ENCODE measurements around the gene PDK1.
A peak's percentile ranks its signal among the peaks of the same experiment; 100 is the strongest.
"Not testable (repeated sequence)": the region's sequence is repeated elsewhere in the genome, so short reads cannot be mapped to it uniquely, and the experiment has no call there.

The PDK1 gene

DNA sequence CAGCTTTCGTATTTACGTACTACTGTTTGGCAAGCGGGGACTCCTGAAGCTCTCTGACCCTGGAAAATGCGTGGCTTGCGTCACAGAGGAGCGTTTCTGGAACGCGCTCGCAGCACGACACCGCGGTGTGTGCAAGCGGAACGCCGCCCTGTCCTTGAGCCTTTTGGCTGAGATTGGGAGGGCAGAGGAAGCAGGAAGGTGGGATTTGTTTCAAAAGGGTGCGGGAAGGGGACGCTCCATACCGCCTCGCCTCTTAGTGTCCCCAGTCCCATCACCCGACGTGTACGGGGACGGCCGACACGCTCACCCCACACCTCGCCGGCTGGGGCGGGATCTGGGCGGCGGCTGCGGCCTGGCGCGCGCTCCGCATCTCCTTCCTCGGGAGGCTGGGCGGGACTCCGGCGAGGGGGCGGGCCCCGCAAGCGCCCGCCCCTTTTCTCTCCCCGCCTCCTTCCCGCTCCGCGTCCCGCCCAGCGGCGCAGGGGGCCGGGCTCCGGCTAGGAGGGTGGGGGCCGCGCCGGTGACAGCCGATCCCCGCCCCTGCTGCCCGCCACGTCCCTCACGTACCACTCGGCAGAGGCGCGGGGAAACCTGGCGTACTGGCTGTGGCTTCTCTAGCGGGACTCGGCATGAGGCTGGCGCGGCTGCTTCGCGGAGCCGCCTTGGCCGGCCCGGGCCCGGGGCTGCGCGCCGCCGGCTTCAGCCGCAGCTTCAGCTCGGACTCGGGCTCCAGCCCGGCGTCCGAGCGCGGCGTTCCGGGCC, at the start of gene PDK1:
TSS of gene PDK1 (plus strand) at position 569 of the 762 bp plus-strand sequence. CDS start at position 630, 61 bp downstream.
- peak; percentile 92 for DNase-seq

DNA sequence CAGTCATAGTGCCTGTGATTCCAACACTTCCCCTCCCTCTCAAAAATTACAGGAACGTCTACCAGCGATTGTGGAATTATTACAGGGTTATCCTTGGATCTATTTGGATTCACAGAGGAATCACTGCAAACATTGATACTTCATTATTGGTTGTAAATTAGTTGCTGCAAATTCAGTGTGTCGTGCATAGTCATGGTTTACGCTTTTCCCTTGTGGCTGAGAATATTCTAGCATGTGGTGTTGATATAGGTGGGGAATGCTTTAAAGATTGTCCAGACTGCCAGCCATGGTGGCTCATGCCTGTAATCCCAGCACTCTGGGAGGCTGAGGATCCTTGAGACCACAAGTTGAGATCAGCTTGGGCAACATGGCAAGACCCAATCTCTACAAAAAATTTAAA, 48.7 kb upstream of the PDK1 start:
- no peak for DNase-seq

DNA sequence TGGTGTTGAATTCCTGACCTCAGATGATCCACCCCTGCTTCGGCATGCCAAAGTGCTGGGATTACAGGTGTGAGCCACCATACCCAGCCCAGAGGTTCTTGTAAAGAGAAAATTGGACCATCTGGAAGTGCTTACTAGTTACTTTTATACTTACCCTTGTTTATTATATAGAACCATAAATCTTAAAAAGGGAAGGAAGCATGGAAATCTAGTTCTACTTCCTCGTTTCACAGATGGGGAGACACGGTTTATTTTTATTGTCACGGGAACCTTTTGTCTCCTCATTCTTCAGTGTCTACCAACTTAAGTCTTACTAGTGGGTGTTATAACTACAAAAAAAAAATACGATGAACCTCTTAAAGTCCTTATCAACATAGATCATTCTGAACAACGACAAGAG, 45.8 kb upstream of the PDK1 start:
- peak; percentile 23 for DNase-seq

DNA sequence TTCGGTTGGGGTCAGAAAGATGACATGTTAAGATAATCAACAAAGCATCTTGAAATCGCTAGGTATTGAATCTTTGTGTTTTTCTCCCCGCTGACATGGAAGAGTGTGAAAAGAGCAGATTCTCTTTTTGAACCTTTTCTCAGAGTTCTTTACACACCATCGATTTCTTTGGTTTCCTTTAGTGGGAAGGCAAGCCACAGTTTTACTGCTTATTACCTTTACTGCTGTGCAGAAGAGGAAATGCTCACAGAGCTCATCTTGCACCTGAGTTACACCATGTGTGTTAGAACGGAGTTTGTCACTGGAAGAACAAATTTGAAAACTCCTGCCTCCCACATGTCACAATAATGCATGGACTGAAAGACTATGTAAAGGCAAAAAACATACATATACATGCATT, 45.3 kb upstream of the PDK1 start:
- DNase-seq = no peak

DNA sequence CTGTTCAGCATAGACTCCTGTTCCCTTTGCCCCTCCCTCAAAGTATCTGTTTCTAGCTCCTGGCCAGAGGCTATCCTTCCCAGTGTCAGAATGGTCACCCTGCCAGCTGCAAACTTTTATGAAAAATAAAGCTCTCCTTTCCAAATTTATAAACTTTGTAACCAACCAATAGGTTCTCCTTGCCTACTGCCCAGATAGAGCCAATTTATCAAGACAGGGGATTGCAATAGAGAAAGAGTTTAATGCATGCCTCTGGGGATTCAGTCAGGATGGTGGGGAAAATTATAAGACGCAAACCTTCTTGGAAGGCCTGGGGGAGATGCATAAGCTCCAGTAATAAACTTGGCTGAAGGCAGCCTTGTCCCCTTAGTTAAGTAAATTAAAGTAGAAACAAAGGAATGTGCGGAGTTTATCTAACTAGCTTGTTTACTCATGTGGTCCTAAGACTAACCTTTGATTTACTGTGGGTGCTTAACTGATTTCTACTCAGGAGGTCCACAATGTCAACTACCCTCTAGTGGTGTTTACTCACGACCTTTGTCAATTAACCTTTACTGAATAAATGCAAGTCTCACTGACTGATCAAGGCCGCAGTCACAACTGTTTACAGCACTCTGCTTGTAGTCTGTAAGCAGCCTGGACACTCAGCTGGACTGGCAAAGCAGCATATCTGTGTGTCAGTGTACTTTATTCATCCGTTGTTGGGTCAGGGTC, 42.9 kb upstream of the PDK1 start:
- DNase-seq = peak; percentile 38

DNA sequence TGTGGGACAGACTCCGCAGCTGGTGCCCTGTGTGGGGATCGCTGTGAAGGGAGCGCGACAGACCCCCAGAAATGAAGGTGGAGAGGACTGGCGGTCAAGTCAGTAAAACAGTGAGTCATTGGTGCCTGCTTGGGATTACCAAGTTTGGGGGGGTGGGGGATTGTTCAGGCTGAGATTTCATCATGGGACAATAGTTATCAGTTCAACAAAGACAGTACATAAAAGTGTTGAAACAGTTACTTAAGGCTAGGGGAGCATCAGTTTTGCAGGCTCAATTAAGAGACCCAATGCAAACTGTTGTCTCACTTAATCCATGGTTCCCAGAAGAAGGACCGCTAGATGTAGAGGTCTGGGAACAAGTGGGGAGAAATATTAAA, 42.4 kb upstream of the PDK1 start:
- DNase-seq = no peak

DNA sequence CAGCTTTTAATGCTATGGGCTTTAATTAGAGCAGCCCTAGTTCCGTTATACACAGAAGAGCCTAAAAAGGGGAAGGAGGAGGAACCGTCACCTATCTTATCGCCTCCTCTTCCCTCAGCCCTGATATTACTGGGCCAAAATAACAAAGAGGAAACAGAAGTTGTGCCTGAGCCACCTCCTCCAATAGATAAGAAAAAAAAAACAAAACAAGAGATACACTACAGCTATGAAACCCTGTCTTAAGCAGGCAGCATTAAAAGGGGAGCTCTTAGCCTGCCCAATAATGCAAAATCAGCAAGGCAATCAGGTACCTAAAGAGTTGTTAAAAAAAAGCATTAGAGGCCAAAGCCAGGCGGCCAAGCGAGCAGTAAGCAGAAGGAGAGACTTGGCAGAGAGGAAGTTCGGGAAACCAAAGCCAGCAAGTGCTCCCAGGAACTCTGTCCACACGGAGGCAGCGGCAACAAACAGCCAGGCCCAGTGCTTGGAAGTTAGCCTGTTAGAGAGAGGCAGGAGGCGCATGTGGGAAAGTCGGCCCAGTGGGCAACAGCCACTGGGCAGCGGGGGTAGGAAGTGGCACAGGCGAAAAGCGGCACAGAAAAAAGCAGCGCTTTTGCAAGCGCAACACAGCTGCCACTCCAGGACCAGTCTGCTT, 41.8 kb upstream of the PDK1 start:
- peak; percentile 95 for DNase-seq

DNA sequence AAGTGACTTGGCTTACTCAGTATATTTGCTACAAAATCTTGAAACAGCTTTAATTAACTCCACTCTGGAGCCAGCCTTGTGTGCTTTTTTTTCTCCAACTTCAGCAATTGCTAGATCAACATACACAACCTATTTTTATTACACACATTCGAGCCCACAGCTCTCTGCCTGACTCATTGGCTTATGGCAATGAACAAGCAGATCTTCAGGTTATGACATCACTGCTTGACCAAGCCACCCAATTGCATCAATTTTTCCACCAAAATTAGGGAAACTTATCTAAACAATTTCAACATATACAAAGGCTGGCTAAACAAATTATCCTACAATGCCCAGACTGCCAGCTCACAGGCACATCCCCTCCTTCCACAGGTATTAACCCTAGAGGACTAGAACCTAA, 39.6 kb upstream of the PDK1 start:
- peak; percentile 61 for DNase-seq

DNA sequence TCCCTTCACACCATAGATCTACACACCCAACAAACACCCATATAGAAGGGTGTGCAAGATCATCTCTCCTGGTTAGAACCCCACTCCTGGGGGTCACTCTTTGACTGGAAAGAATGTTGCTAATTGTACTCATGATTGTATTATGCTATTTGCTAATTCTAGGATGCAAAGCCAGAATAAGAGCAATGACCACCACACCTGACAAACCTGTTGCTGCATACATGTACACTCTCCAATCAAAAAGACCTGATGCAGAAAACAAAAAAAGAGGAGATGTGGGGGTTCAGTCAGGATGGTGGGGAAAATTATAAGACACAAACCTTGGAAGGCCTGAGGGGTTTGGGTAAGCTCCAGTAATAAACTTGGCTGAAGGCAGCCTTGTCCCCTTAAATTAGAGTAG, 36.9 kb upstream of the PDK1 start:
- no peak for DNase-seq

DNA sequence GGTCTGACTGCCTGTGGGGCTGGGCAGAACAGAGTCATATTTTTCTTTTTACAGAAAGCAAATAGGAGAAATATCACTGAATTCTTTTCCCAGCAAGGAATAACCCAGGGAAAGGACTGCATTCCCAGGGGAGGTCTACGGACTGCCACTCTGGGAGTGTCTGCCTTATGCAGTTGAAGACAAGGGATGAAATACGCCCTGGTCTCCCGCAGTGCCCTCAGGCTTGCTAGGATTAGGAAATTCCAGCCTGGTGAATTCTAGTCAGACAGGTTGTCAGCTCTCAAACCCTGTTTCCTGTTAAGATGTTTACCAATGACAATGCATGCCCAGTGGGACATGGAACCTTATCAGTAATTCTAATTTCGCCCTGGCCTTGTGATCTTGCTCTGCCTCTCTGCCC, 30.3 kb upstream of the PDK1 start:
- no peak for DNase-seq

DNA sequence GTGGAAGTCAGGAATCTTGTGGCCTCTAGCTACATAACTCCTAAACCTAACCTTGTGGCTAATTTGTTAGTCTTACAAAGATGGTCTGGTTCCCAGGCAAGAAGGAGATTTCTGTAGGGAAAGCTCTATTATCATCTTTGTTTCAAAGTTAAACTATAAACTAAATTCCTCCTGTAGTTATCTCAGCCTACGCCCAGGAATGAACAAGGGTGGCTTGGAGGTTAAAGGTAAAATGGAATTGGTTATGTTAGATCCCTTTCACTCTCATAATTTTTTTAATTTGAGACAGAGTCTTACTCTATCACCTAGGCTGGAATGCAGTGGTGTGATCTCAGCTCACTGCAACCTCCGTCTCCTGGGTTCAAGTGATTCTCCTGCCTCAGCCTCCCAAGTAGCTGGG, 24.6 kb upstream of the PDK1 start:
- no peak for DNase-seq

DNA sequence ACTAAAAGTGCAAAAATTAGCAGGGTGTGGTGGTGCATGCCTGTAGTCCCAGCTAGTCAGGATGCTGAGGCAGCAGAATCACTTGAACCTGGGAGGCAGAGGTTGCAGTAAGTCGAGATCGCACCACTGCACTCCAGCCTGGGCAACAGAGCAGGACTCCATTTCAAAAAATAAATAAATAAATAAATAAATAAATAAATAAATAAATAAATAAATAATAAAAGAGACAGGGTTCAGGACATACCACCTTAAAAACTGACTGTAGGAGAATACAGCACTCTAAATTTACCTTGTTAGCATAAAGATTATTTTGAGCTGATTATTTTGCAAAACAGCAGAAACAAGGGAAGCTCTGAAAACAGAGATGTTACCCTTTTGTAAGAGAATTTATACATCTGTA, 23.4 kb upstream of the PDK1 start:
- not testable (repeated sequence) for DNase-seq

DNA sequence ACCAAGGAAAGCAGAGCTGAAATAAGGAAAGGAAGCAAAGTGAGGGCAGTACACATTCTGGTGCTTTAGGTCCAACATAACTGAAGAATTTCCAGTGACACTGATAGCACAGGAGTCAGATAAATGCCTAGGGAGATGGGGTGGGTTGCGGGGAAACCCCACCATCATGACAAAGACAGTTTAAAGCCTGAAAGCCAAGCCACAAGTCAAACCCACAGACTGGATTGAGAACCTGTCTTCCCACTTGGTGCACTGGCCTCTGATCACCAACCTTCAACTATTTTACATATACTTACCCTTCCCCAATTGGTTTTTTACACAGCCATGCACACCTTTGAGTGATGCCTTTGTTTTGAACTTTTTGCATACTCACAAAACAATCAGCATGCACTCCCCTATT, 22.2 kb upstream of the PDK1 start:
- no peak for DNase-seq

DNA sequence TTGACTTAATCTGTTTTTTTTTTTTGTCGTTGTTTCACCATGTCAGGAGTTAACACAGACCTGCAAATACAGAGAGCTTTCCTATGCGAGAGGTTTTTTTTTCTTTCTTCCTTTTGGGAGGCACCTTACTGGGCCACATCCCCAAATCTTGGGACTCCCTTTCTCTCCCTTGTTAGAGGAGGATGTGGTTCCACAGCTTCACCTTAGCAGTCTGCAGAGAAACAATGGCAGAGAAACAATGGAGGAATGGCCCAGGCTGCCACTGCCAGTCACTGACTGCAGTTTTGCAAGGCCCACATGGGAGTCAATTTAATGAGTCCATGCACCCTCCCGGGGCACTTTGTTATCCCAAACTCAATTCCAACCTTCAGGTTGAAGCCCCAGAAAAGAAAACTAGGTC, 20.8 kb upstream of the PDK1 start:
- no peak for DNase-seq

DNA sequence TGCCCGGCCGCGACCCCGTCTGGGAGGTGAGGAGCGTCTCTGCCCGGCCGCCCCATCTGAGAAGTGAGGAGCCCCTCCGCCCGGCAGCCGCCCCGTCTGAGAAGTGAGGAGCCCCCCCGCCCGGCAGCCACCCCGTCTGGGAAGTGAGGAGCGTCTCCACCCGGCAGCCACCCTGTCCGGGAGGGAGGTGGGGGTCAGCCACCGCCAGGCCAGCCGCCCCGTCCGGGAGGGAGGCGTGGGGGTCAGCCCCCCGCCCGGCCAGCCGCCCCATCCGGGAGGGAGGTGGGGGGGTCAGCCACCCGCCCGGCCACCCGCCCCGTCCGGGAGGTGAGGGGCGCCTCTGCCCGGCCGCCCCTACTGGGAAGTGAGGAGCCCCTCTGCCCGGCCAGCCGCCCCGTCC, 18.0 kb upstream of the PDK1 start:
- DNase-seq = not testable (repeated sequence)

DNA sequence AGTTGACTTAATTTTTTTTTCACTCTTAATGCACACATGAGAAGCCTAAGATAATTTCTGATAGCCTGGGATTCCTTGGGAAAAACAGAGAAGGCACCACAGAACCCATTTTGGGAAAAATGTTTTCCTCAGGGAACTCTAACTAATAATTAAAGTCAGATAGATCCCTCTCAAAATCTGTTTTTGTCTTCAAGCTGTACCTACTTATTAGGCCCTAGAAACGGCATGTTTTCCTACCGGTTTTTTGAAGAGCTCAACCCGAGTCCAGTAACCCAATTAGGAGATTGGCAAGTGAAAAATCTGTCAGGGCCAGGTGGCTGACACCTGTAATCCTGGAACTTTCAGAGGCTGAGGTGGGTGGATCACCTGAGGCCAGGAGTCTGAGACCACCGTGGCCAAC, 16.1 kb upstream of the PDK1 start:
- no peak for DNase-seq

DNA sequence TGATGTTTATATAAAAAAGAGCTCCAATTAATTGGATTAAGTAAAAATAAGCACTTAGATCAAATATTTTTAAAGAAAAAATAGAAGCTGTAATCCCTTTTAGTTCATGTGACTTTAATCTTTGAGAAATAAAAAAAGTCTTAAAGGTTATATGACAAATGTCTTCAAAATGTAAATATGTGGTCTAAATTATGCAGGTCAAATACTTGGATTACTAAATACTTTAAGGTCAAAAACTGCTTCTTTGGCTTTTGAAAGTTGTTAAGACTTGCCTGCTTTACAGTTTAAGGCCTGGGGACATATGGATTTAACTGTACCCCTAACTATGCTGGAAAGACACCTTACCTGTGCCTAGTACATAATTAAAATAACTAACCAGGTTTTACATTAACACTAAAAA, 15.5 kb upstream of the PDK1 start:
- DNase-seq = no peak

DNA sequence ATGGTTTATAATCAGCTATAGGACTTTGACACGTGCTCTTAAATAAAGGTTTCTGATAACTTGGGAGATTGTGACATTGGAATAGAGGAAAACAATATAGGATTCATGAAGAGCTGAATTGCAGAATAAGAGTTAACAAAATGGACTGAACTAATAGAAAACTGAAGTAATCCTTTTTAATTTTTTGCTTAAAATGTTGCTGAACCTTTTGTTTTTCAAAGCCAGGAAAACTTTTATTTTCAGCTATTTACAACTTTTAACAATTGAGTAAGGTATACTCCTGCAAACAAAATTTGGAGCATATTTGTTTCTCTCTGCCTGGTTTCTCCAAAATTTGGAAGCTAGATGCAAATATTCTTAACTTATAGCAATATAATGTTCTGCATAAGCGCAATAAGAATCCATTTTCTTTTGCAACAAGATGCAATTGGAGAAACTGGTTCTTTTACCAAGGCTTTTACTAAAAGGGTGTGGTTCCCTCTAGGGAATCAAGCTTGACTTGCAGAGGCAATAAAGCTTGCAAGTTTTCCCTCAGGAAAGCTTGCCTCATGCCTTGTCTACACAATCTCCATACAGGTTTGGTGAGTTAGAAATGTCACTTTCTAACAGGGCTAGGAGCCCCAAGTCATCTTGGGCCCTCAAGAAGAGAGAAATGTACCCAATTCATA, 10.3 kb upstream of the PDK1 start:
- peak; percentile 51 for DNase-seq

DNA sequence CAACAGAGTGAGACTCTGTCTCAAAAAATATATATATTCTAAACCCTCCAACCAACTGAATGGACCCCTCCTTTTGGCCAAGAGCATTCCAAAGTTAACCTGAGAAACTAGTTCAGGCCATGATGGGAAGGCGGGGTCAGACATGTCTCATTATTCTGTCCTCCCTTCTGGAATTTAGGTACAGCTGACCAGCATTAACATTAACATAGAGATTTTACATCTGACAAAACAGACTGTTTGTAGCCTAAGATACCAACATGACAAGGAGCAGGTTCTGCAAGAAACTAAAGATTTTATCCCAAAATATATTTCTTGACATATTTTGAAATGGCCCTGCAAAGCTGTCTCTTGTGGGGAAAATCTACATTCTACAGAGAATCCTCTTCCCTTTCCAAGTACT, 6.8 kb upstream of the PDK1 start:
- DNase-seq = no peak

DNA sequence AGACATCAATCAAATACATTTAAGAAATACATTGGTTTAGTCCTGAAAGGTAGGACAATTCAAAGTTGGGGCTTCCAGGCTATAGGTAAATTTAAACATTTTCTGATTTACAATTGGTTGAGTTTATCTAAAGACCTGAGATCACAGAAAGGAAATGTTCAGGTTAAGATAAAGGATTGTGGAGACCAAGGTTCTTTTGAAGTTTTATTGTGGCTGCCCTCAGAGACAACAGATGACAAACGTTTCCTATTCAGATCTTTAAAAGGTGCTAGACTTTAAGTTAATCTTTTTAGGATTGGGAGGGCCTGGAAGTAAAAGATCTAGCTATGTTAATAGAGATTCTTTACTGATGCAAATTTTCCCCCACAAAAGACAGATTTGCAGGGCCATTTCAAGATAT, 6.1 kb upstream of the PDK1 start:
- not testable (repeated sequence) for DNase-seq

DNA sequence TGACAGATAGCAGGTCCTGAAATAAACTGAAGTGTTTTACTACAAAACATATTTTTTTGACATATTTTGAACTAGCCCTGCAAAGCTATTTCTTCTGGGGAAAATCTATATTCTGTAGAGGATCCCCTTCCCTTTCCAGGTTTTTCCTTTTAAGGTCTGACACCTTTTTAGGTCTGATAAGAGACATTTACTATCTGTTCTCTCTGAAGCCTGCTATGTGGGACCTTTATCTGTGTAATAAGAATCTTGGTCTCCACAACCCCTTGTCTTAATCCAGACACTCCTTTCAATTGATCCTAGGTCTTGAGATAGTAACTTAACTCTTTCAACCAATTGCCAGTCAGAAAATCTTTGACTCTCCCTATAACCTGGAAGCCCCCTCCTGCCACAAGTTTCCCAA, 5.5 kb upstream of the PDK1 start:
- DNase-seq = peak; percentile 23

DNA sequence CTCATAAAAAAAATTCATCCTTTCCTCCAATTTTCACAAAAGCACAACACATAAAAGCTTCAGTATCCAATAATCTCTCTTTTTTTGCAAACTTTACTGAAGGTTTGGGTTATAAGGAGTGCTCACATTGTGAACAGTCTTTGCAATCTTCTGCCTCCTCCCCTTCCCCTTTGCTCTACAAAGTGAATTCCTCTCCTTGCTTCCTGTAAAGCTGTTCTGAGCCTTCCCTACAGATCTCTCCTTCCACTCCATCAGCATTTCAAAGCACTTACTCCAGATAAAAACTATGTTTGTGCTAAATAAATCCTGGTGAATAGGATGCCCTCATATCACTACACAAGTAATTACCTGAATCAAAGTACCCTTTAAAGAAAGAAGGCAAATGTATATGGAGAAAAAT, 4.6 kb upstream of the PDK1 start:
- DNase-seq = peak; percentile 15

DNA sequence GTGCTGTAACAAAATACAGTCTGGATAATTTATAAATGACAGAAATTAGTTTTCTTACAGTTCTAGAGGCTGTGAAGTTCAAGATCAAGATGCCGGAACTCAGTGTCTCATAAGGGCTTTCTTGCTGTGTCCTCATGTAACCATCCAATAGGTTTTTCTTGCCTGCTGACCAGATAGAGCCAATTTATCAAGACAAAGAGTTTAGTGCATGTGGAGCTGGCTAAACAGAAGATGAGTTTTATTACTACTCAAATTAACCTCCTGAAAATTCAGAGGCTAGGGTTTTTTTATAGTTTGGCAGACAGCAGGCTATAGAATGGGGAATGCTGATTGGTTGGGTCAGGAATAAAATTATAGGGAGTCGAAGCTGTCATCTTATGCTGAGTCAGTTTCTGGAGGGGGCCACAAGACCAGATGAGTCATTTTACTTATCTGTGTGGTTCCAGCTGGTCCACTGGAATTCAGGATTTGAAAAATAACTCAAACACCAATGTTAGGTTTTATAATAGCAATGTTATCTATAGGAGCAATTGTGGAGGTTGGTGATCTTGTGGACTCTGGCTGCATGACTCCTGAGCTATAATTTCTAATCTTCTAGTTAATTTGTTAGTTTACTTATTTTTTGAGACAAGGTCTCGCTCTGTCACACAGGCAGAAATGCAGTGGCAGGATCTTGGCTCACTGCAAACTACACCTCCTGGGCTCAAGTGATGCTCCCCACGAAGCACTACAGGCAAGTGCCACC, 3.2 kb upstream of the PDK1 start:
- DNase-seq = peak; percentile 88
